NCI-H1048 (cell line): Measurements from ENCODE around the gene CMSS1.
A peak's percentile ranks its signal among the peaks of the same experiment; 100 is the strongest.

ENCODE experiments used
- DNase-seq: peaks from one replicate; lab custom pipeline; 2025; lab: John Stamatoyannopoulos, UW

Gene CMSS1

DNA sequence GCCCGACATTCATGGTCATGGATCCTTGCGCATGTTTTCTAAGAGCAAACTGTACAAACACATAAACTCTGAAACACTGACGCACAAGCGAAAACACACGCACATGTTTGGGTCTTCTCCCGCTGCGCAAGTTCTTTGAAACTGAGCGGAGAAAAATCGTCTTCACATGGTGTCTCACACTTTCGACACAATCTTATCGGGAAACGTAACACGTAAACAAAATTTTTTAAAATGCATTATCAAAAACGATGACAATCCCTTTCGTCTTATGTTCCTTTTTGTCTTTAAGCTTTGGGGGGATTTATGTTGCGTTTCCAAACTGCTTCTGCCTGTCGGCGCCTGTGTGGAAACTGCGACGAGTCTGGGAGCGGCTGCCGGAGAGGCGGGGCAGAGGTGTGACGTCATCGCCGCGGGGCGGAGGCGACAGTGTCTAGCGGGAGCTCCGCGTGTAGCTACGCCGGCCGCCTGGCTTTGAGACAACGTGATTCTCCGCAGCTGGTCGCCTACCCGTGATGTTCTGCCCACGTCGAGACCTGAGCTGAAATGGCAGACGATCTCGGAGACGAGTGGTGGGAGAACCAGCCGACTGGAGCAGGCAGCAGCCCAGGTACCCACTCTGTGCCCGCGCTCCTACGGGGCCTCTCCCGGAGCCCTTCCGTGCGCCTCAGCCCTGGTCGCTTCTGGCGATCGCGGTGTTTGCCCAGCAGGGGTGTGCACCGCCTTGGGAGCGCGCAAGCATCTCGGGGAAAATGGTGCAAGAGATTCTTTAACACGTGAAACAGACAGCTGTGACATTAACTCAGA is at the start of gene CMSS1:
Gene CMSS1 (plus strand): TSS at position 426 of the 804 bp plus-strand sequence.
- DNase-seq, result peak; percentile 29

DNA sequence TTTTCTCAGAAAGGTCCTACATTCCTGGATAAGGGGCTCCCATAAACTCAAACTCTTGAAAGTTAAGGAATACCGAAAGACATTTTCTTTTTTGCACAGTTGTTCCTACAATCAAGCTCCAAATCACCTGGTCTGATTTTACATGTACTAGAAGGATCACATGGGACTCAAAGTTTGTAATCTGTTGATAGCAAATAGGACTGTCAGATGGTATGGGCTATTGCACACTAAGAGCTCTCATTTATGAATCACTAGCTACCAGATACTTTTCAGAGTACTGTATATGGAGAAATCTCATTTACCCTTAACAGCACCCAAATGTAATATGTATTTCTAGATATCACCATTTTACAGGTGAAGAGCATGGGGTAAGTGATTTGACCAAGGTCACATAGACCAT is 49.5 kb upstream of the CMSS1 start:
- no peak for DNase-seq

GRCh38 chr3:99768808-99769501 is 48.7 kb upstream of the CMSS1 start:
- no peak for DNase-seq

- DNase-seq, result no peak
These were observed 45.5 kb upstream of the CMSS1 start for GRCh38 chr3:99772171-99772570.

GRCh38 chr3:99772671-99773070 is 45.0 kb upstream of the CMSS1 start:
- no peak for DNase-seq

GRCh38 chr3:99774467-99774866 is 43.2 kb upstream of the CMSS1 start:
- DNase-seq, result no peak

DNA sequence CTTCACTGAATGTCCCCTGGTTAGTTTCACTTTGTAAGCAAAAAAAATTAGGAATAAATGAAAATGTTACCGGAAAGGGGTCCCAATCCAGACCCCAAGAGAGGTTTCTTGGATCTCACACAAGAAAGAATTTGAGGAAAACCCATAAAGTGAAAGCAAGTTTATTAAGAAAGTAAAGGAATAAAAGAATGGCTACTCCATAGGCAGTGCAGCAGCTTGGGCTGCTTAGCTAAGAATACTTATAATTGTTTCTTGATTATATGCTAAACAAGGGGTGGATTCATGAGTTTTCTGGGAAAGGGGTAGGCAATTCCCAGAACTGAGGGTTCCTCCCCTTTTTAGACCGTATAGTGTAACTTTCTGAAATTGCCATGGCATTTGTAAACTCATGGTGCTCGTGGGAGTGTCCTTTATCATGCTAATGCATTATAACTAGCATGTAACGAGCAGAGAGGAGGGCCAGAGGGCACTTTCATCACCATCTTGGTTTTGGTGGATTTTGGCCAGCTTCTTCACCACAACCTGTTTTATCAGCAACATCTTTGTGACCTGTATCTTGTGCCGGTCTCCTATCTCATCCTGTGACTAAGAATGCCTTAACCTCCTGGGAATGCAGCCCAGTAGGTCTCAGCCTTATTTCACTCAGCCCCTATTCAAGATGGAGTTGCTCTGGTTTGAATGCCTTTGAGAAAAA is 41.0 kb upstream of the CMSS1 start:
- DNase-seq, result no peak

DNA sequence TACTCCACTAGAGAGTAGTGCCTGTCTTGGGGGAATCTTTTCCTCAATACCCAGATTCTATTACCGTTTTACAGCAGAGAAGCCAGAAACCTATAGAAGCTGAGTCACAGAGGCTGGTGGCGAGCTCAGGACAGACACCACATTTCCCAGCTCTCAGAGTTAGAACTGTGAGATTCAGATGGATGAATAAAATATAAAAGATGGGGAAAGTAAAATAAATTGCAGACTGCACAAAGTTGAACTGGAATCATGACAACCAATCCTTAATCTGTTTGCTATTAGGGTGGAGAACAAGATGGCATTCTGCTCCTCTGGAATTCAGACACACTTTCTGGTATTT is 40.5 kb upstream of the CMSS1 start:
- DNase-seq, result no peak

DNA sequence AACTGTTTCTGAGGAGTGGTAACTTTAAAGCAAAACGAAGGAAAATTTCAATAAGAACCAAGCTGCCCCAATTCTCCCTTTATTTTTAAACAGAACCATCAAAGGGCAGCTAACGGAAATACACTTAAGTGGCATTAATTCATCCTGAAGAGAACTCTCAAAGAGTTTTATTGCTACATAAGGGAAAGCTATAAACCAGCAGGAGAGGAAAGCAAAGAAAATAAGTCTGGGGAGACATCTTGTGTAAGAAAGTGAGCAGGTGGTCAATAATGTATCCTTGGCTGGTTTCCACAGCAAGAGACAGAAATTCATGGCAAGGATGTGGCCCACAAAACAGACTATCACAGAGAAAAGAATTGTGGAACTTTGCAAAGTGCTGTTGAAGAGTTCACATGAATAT is 40.0 kb upstream of the CMSS1 start:
- no peak for DNase-seq

GRCh38 chr3:99780749-99781148 is 36.9 kb upstream of the CMSS1 start:
- DNase-seq, result no peak

DNA sequence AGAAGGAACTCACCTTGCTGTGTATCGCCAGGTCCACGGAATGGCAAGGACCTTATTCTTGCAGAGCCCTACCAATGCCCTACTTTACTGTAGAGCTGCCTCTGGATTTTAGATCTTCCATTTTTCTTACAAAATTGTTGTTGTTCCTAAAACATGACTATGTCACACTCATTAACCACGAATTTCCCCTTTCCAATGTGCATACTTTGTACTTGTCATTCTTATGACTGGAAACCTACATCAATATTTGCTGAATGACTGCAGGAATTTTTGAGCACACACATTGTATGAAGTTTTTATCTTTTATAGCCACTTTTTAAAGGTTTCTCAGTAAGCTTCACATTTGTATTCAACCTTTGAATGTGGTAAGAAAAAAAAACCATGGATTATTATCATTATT is 35.9 kb upstream of the CMSS1 start:
- no peak for DNase-seq

DNA sequence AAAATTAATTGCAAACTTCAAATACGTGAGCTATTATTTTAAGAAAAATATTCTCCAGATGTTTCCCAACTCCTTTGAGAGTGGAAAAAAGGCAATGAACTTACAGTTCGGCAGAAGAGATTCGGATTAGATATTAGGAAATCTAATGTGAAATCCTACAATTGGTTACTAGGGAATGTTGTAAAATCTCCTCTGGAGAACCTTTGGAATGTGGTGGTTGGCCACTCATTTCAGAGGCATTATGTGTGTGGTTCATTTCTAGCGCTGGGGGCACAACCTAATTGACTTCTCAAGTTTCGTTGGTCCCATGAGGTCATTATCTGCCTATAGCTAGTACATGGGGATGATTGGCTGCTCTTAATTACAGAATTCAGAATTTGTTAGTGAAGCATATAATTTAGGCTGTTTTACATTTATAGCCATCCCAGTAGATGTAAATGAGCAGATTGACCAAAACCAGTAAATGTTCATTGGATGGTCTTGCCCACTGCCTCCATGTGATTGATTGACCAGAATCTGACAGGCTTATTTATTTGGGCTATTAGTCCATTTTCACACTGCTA is 34.6 kb upstream of the CMSS1 start:
- DNase-seq, result no peak

DNA sequence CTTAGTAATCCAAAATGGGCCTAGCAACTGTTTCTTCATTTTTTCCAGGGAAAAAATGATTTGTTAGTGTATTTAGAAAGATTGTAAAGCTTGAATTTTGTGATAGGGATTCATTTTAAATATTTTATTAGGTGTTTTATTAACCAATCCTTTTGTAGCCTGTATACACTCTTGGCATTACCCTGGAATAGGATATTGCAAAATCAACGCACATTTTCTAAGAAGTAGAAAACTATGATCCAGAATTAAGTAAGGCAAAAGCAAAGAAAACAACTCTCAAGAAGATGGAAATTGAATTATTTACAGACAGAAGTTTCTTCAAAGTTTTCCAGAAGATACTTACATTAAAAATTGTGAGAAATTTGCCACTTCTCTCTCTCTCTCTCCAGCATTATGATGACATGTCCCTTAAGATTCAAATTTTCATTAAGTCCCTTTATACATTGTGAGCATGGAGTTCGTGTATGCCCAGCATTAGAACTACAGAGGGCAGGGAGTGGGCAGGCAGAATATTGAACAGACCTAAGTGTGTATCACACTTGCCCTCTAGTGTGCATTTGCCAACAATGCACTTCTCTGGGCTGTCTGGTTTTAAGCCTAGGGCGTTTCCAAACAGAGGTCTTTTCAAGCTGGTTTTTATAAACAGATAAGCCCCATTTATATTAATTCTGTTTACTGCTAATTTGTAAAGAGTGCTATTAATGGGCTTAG is 28.5 kb upstream of the CMSS1 start:
- DNase-seq, result no peak

GRCh38 chr3:99794485-99794884 is 23.2 kb upstream of the CMSS1 start:
- DNase-seq, result no peak

DNA sequence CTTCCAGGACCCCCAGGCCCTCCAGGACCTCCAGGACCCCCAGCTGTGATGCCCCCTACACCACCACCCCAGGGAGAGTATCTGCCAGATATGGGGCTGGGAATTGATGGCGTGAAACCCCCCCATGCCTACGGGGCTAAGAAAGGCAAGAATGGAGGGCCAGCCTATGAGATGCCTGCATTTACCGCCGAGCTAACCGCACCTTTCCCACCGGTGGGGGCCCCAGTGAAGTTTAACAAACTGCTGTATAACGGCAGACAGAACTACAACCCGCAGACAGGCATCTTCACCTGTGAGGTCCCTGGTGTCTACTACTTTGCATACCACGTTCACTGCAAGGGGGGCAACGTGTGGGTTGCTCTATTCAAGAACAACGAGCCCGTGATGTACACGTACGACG is 22.1 kb upstream of the CMSS1 start:
- no peak for DNase-seq

DNA sequence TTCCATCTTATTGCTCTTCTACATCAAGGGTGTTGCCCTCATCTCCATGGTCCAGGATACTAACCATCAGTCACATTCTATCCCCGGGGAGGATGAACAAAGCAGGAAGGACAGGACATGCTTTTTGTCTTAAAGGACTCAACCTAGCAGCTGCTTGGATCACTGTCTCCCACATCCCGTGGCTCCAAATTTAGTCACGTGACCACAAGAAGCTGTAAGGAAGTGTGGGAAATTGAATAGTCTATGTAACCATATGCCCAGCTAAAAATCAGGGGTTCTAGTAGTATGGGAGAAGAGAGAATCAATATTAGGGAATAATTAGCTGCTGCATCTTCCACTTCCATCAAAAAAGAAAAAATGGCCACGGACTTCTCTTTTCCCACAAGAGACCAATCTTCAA is 18.2 kb upstream of the CMSS1 start:
- no peak for DNase-seq

- DNase-seq, result no peak
These were observed 14.4 kb upstream of the CMSS1 start for GRCh38 chr3:99803297-99803696.

DNA sequence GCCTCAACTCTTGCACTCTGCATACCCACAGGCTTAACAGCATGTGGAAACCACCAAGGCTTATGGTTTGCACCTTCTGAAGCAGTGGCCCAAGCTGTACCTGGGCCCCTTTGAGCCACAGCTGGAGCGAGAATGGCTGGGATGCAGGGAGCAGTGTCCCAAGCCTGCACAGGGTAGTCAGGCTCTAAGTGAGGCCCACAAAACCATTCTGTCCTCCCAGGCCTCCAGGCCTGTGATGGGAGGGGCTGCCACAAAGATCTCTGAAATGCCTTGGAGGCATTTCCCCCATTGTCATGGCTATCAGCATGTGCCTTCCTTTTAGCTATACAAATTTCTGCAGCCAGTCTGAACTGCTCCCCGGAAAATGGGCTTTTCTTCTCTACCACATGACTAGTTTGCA is 12.5 kb upstream of the CMSS1 start:
- no peak for DNase-seq

DNA sequence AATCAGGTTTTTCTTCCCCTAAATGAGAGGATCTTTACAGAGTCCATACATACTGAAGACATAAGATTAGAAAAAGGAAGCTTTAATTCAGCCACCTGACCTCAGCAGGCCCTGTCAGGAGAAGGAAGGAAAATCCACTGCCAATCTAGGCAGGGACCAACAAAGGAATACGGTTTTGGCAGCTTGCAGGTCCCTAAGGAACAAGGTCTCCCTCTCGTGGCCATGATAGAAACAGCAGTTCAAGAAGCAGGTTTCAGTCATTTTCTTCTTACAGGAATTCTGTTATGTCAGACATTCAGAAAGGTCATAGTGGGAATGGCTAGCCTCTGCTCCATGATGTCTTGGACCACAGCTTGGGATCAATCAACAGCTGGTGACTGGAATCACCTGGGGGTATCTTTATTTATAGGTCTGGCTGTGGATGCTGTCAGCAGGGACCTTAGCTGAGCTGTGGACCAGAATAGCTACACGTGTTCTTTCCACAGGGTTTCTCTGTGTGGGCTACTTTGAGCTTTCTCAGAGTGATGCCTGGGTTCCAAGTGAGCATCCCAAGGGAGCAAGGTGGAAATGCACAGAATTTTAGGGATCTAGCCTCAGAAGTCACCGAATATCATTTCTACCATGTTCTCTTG is 9.4 kb upstream of the CMSS1 start:
- DNase-seq, result peak; percentile 31

- DNase-seq, result no peak
These were observed 8.1 kb upstream of the CMSS1 start for GRCh38 chr3:99809565-99809964.

GRCh38 chr3:99810403-99810802 is 7.3 kb upstream of the CMSS1 start:
- DNase-seq, result no peak

- no peak for DNase-seq
These were observed 620 bp upstream of the CMSS1 start for GRCh38 chr3:99817047-99817436.
